GM18526 (cell line): ENCODE measurements around the gene STX2.

ENCODE experiments used
- POLR2A ChIP-seq: IDR thresholded peaks from 3 replicates; pipeline ENCODE4 v1.6.1; 2011; ENCODE audit not compliant: insufficient read length; ENCODE audit errors: extremely low read depth

STX2 gene

GRCh38 chr12:130766470-130766869 is 72.6 kb downstream of the STX2 start:
- no peak for TF ChIP-seq POLR2A

- no peak for TF ChIP-seq POLR2A
These were observed 73.8 kb downstream of the STX2 start for GRCh38 chr12:130765186-130765659.

DNA sequence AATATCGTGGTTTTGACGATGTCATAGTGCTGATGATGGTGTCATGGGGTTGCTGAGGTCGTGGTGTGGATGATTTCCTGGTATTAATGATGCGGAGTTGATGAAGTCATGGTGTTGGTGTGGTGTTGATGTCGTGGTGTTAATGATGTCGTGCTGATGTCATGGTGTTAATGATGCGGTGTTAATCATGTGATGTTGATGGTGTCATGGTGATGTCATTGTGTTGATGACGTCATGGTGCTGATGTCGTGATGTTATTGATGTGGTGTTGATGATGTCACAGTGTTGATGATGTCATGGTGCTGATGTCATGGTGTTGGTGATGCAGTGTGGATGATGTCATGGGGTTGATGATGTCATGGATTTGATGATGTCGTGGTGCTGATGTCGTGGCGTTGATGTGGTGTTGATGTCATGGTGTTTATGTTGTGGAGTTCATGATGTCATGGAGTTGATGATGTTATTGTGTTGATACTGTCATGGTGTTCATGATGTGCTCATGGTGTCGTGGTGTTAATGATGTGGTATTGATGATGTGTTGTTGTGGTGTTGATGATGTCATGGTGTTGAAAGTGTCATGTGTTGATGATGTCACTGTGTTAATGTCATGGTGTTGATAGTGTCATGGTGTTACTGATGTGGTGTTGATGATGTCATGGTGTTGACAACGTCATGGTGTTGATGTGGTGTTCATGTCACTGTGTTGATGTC is 74.4 kb downstream of the STX2 start:
- TF ChIP-seq POLR2A, result no peak

DNA sequence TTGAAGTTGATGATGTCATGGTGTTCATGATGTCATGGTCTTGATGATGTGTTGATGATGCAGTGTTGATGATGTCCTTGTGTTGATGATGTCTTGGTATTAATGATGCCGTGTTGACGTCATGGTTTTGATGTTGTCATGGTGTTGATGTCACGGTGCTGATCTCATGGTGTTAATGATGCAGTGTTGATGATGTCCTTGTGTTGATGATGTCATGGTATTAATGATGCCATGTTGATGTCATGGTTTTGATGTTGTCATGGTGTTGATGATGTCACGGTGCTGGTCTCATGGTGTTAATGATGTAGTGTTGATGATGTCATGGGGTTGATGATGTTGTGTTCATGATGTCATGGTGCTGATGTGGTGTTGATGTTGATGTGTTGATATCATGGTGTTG is 75.0 kb downstream of the STX2 start:
- no peak for TF ChIP-seq POLR2A

DNA sequence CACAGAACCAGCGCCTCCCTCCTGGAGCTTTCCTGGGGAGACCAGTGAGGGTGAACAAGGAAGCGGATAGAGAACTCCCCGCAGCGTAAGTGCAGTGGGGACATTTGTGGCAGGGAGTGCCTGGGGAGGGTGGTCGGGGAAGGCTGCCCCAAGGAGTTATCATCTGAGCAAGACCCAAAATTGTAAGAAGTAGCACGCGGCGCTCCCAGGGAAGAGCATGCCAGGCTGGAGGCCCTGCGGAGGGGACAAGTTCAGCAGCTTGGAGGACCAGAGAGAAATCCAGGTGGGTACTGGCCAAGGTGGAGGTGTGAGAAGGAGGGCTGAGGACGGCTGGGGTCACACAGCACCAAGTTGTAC is 76.8 kb downstream of the STX2 start:
- TF ChIP-seq POLR2A, result no peak

DNA sequence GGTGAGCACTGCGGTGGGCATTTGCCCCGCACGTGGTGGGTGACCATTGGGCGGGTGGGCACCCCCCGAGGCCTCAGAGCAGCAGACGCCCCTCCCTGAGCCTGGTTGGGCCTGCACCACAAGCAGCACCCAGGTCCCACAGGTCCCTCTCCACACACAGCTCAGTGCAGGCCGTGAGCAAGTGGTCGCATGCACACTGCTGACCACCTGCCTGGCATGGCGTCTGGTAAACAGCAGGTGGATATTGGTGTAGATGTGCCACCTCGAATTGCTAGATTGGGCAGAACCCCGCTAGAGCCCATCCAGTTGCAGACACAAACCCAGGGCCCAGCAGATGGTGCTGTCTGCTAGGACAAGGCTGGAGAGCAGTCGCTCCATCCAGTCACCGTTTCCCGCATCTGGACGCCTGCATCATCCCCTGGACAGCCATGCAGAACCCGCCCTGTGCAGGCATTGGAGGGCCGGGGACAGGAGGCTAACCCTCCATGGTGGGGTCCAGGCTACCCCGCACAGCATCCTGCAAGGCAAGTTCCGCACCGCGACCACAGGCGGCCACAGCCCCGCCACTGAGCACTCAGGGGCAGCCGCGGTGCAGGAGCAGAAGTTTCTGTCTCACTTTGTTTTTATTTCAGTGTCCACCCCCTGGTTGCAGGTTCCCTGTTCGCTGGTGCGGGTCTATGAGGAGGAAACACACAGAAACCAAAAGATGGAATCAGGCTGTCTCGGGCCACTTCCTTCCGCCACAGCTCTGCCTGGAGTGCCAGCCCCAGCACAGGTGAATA is 77.3 kb downstream of the STX2 start:
- no peak for TF ChIP-seq POLR2A

GRCh38 chr12:130754234-130754901 is 84.7 kb downstream of the STX2 start:
- no peak for TF ChIP-seq POLR2A

DNA sequence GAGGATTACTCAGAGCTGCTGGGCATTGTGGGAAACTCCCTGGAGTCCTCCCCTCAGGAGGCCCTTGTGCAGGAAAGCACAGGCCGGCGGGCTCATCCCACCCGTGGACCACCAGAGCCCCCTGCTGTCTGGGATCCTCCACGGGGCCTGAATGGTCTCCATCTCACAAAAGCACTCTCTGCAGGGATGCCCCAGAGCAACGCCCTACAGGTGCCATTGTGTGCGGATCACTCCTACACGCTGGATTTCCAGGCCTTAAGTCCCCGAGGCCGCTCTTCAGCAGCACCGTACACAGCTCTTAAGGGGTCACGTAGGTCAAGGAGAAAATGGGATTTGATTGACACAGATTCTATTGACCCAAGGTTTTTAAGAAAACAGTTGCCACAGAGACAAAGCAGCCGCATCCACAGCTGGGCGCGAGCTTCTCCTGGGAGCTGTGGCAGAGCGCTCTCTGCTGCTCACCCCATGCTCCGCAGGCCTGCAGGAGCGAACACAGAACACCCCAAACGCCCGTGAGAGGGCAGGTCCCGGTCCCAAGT is 86.3 kb downstream of the STX2 start:
- TF ChIP-seq POLR2A, result no peak

DNA sequence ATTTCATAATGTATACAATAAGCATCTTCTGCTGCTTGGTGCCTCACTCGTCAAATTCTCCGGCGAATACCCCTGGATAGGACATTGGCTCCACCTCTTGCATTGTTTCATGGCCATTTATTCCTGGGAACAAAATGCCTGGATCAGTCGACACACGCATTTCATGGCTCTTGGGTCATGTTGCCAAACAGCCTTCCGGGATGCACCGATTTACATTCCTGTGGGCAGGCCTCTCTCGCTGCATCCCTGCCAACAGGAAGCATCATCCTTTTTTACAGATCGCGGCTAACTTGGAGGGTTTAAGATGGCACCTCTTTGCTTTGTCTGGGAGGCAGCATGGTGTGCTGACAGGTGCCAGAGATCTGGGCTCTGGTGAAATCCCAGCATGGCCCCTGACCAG is 90.3 kb downstream of the STX2 start:
- no peak for TF ChIP-seq POLR2A

- no peak for TF ChIP-seq POLR2A
These were observed 90.9 kb downstream of the STX2 start for GRCh38 chr12:130747867-130748740.

DNA sequence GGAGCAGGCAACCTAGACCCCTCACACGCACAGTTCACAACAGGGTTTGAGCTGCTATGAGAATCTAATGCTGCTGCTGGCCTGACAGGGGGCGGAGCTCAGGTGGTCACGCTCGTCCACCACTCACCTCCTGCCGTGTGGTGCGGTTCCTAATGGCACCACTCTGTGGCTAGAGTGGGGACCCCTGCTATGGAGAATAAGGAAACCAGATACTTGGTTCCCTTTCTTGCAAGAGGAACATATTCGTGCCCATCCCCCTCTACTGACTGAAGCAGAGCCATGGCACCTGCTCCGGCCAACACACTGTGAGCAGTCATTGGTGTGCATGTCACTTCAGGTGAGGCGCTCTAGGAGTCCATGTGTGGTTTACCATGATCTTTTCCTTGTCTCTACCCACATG is 92.5 kb downstream of the STX2 start:
- TF ChIP-seq POLR2A, result no peak

GRCh38 chr12:130745921-130746320 is 93.1 kb downstream of the STX2 start:
- TF ChIP-seq POLR2A, result no peak

DNA sequence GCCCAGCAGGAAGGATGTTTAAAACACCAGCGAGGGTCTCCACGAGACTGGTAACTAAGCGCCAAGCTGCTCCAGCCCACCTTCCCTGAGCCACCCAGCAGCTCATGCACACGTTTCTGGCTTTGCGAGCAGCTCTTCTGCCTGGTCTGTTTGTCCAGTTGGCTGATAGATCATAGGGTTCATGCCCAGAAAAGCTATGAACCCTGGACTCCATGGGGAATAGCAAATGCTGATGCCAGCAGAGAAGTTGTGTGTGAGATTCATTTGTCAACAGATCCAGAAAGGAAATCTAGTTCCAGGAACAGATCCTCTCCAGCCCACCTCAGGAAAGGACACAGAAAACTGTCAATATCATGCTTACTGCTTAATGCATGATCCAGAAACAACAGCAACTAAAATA is 94.8 kb downstream of the STX2 start:
- TF ChIP-seq POLR2A, result no peak

- no peak for TF ChIP-seq POLR2A
These were observed 95.4 kb downstream of the STX2 start for GRCh38 chr12:130743606-130744005.

- no peak for TF ChIP-seq POLR2A
These were observed 95.9 kb downstream of the STX2 start for GRCh38 chr12:130743176-130743575.
